ENCODE data around the gene GALNT12. TPM values are rescaled to one million over a fixed set of nuclear protein-coding genes. Genes with fewer than 3 reads are reported as not detected.

GALNT12 gene
- total RNA-seq, 1 donor from 2014 or later: 4.6 TPM

DNA sequence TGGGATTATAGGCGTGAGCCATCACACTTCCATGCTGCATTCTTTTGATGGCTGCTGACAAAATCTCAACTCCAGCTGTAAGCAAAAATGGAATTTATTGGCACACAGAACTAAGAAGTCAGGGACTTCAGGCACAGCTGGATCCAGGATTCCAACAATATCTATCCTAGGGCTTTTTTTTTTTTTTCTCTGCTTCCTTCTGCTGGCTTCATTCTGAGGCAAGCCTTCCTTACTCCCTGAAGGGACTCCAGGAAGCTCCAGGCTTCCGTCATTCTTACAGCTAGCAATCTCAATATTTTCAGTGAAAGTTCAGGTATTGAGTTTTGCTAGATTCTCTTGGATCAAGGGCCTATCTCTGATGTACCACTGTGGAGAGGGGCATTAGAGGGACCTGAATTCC, 66.1 kb downstream of the GALNT12 start:
- H3K4me3 Mint-ChIP-seq: no peak overlapping the region
- H3K9me3 Mint-ChIP-seq: peaks cover 3% of the 10 kb centered on the region
- no peak for DNase-seq (ENCODE audit: low read depth, low spot score)
- no peaks in the 10 kb centered on the region for H3K36me3 Mint-ChIP-seq (ENCODE audit: low read depth)
- peaks cover 7% of the 10 kb centered on the region for H3K27me3 Mint-ChIP-seq (ENCODE audit: low read depth)
- no peaks in the 10 kb centered on the region for H3K4me1 Mint-ChIP-seq
- H3K27ac Mint-ChIP-seq (ENCODE audit: unreplicated experiment): no peak overlapping the region
- TF ChIP-seq, protein P1, sequence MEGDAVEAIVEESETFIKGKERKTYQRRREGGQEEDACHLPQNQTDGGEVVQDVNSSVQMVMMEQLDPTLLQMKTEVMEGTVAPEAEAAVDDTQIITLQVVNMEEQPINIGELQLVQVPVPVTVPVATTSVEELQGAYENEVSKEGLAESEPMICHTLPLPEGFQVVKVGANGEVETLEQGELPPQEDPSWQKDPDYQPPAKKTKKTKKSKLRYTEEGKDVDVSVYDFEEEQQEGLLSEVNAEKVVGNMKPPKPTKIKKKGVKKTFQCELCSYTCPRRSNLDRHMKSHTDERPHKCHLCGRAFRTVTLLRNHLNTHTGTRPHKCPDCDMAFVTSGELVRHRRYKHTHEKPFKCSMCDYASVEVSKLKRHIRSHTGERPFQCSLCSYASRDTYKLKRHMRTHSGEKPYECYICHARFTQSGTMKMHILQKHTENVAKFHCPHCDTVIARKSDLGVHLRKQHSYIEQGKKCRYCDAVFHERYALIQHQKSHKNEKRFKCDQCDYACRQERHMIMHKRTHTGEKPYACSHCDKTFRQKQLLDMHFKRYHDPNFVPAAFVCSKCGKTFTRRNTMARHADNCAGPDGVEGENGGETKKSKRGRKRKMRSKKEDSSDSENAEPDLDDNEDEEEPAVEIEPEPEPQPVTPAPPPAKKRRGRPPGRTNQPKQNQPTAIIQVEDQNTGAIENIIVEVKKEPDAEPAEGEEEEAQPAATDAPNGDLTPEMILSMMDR (conservative IDR thresholded peaks at IDR 0.05): no peak

DNA sequence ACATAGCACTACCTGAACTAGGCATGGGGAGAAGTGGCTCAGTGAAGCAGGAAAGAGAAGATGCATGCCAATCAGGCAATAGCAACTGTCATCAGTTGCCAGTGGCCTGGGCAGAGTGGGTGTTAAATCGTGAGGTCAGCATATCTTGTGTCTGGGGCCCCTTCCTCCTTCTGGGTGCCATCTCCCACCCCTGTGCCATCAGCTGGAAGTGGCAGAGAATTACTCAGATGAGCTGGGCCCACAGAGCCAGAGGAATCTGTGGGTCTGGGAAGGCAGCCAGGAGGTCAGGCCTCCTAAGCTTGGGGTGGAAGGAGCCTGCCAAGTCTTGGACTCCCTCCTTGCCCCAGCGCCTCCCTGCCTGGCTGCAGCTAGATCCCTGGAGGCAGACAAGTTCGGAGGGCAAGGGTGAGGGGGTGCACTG, 66.5 kb downstream of the GALNT12 start:
- no peaks in the 10 kb centered on the region for H3K4me1 Mint-ChIP-seq
- no peak overlapping the region for H3K4me3 Mint-ChIP-seq
- DNase-seq (ENCODE audit: low read depth, low spot score): no peak
- peaks cover 3% of the 10 kb centered on the region for H3K9me3 Mint-ChIP-seq
- H3K27me3 Mint-ChIP-seq (ENCODE audit: low read depth): peaks cover 7% of the 10 kb centered on the region
- no peaks in the 10 kb centered on the region for H3K36me3 Mint-ChIP-seq (ENCODE audit: low read depth)
- H3K27ac Mint-ChIP-seq (ENCODE audit: unreplicated experiment): no peak overlapping the region
- TF ChIP-seq, protein P1 (conservative IDR thresholded peaks at IDR 0.05): no peak

DNA sequence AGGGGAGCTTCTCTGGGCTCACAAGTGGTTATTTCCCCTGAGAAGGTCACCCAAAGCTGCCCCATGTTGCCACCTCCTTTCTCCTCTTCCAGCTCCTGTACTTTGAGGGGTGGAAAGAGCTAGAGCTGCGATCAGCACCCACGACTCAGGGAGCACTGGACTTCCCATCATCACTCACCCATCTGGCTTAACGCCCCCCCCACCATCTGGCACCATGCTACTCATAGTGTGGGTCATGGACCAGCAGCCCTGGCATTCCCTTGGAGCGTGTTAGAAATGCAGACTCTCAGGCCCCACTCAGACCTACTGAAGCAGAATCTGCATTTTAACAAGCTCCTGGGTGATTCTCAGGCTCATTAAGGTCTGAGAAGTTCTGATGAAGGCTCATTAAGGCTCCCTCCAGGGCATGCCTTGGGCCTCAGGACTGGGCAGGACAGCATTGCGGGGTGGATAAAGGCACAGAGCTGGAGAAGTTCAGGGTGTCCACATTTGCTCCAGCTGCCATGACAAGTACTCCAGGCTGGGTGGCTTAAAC, 67.3 kb downstream of the GALNT12 start:
- H3K4me1 Mint-ChIP-seq: no peaks in the 10 kb centered on the region
- TF ChIP-seq, protein P1 (conservative IDR thresholded peaks at IDR 0.05): no peak
- H3K27ac Mint-ChIP-seq (ENCODE audit: unreplicated experiment): no peak overlapping the region
- no peak for DNase-seq (ENCODE audit: low read depth, low spot score)
- no peak overlapping the region for H3K4me3 Mint-ChIP-seq
- peaks cover 7% of the 10 kb centered on the region for H3K27me3 Mint-ChIP-seq (ENCODE audit: low read depth)
- peaks cover 3% of the 10 kb centered on the region for H3K9me3 Mint-ChIP-seq
- no peaks in the 10 kb centered on the region for H3K36me3 Mint-ChIP-seq (ENCODE audit: low read depth)

DNA sequence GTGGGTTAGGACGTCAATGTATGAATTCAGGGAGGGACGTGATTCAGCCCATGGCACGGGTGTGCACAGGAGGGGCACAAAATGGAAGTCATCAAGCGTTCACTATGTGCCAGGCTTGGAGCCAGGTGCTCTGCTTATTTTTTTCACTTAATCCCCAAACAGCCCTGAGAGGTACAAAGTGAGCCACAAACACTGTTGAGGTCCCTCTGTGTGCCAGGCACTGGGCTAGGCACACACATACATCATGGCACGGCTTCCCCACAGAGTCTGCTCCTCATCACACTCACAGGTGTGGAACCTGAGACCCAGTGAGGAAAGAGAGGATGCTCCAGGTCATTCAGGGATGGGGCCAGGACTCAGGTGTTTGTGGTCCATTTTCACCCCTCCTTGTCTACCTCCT, 68.1 kb downstream of the GALNT12 start:
- H3K27ac Mint-ChIP-seq (ENCODE audit: unreplicated experiment): no peak overlapping the region
- H3K4me1 Mint-ChIP-seq: no peaks in the 10 kb centered on the region
- H3K4me3 Mint-ChIP-seq: no peak overlapping the region
- peaks cover 7% of the 10 kb centered on the region for H3K27me3 Mint-ChIP-seq (ENCODE audit: low read depth)
- DNase-seq (ENCODE audit: low read depth, low spot score): no peak
- H3K9me3 Mint-ChIP-seq: peaks cover 3% of the 10 kb centered on the region
- no peaks in the 10 kb centered on the region for H3K36me3 Mint-ChIP-seq (ENCODE audit: low read depth)
- TF ChIP-seq, protein P1 (conservative IDR thresholded peaks at IDR 0.05): no peak

DNA sequence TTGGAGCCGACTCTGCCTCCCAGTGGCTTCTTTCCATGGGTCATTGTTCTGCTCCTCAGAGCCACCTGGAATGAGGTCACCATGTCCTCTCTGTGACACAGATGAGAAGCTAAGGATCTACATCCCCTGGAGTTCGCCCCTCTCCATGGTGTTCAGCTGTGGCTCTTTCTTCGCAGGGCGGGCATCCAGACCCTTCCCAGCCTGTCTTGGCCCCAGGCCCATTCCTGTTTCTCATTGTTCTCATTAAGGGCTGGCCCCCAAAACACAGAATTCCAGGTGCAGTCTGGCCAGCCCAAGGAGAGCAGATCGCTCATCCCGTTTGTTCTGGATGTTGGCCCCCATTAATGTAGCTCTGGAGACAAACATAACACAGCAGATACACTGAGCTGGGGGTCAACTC, 69.8 kb downstream of the GALNT12 start:
- no peak overlapping the region for H3K27ac Mint-ChIP-seq (ENCODE audit: unreplicated experiment)
- no peak for DNase-seq (ENCODE audit: low read depth, low spot score)
- no peaks in the 10 kb centered on the region for H3K9me3 Mint-ChIP-seq
- no peaks in the 10 kb centered on the region for H3K4me1 Mint-ChIP-seq
- H3K4me3 Mint-ChIP-seq: no peak overlapping the region
- peaks cover 7% of the 10 kb centered on the region for H3K27me3 Mint-ChIP-seq (ENCODE audit: low read depth)
- TF ChIP-seq, protein P1 (conservative IDR thresholded peaks at IDR 0.05): no peak
- H3K36me3 Mint-ChIP-seq (ENCODE audit: low read depth): no peaks in the 10 kb centered on the region

Data from neural crest cell (in vitro differentiated cells).